ENCODE data around the gene C16orf96.

DNA sequence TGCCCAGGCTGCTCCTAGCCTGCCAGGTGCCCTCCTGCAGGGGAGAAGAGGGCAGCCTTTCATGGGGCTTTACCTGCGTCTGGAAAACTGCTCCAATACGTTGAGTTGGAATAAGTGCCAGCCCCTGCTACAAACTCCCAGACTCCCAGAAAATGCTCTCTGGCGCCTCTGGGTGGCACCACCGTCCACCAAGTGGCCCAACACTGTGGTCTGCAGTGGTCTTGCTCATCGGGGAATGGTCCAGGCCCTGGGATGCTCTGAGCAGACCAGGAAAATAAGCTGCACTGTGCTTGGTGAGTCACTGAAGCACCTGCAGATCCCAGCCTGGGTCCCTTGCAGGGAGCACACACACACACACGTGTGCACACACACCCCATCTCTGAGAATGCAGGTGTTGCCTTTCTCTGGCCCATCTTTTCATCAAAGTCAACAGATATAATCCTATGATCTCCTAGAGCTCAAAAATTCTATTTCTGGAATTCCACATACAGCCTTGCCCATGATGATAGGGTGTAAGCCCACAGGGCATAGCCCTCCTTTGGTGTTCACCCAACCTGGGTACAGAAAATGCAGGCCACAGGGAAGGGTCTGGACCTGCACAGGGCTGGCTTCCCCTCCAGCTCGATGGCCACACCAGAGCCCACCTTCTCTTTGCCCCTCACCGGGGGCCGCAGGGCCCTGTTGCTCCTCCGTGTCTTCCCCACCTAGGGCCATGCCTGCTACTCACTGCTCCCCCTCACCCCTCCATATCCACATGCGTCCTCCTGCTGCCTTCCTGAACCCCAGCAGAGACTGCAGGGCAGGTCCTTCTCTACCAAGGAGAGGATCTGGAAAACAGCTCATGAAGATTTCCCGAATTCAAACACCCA is 38.1 kb upstream of the C16orf96 start:
- TF ChIP-seq CTCF (IDR thresholded peaks at IDR 0.05; ENCODE audit: insufficient read depth, low read length, poor library complexity, severe bottlenecking) (peak; percentile 70), EZH2phosphoT487 (conservative IDR thresholded peaks at IDR 0.05; ENCODE audit: low read length) (no peak)

All from SU-DHL-6 (cell line).